Measurements from ENCODE around the gene CUL7.
"Not testable (repeated sequence)": the region's sequence is repeated elsewhere in the genome, so short reads cannot be mapped to it uniquely, and the experiment has no call there.

The CUL7 gene

DNA sequence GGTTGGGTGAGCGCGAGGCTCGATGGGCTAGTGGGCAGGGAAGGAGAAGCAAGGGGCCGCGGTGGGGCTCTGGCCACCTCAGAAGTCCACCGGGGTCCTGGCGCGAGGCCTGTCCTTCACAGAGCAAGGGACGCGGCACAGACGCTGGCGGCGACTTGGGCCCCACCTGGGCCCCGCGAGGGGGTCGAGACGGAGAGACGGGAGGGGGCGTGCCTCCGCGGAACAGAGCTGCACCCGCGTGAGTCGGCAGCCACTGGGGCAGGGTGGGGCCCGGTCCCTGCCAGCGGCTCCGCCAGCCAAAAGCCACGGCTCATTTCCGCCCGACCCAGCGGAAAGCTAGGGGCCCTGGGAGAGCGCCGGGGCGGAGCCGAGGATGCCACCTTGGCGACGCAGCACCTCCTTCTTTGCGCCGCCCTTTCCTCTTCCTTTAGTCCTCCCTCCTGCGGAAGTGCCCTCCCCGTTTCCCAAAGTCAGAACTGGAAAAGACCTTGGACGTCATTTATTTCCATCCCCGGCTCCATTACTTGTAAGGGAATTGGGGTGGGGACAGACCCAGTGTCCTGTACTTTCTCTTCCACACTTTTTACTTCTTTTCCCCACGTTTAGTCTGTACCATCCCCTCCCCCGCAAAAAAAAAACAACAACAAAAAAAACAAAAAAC lies at the start of gene CUL7:
Gene CUL7 (minus strand): TSS at position 307 of the 661 bp plus-strand sequence. CDS start 1,063 bp downstream, outside the sequence.
- DNase-seq = peak; percentile 92

DNA sequence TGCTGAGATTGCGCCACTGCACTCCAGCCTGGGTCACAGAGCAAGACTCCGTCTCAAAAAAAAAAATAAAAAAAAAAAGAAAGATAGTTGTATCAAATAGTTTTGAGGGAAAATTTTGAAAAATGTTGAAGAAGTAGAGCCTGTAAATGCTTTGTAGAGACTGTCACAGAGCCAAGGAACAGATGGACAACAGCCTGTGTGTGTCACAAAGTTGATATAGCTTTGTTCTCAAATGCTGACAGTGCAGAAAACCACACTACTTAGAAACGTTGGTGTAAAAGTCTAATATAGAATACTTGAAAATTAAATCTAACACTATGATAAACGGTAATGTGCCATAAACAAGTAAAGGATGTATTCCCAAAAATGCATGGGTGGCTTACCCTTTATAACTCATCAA lies 47.8 kb upstream of the CUL7 start:
- no peak for DNase-seq

DNA sequence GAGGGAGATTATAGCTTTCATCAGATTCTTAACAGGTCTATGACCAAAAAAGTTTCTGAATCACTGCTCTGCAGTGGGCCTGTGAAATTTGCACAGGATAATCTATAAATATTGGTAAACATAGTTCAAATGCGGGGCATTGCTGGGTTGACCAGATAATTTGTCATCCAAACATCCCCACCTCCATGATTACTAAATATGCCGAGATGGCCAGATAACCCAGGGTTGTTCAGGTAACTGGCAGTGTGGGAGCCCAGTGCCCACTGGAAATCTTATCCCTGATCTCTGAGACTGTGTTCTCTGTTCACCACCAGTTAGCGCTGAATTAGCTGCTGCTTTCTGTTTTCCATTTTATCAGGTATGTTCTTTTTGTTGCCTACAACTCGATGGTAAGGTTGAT lies 43.9 kb upstream of the CUL7 start:
- DNase-seq = no peak

DNA sequence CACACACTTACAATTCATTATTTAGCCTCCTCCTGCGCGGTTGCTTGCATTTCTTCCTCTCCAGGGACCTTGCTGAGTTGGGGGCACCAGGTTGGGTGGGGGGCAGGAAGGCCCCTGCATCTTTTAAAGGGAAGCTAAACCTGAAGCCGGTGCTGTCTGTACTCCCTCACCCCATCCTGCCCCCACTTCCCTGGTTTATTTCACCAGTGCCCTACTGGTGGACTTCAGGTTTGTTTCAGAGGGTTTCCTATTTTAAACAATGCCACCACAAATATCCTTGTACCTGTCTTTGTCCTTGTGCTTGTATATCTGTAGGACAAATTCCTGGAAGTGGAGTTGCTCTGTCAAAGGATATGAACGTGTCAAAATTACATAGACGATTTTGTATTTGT lies 43.4 kb upstream of the CUL7 start:
- DNase-seq = no peak

DNA sequence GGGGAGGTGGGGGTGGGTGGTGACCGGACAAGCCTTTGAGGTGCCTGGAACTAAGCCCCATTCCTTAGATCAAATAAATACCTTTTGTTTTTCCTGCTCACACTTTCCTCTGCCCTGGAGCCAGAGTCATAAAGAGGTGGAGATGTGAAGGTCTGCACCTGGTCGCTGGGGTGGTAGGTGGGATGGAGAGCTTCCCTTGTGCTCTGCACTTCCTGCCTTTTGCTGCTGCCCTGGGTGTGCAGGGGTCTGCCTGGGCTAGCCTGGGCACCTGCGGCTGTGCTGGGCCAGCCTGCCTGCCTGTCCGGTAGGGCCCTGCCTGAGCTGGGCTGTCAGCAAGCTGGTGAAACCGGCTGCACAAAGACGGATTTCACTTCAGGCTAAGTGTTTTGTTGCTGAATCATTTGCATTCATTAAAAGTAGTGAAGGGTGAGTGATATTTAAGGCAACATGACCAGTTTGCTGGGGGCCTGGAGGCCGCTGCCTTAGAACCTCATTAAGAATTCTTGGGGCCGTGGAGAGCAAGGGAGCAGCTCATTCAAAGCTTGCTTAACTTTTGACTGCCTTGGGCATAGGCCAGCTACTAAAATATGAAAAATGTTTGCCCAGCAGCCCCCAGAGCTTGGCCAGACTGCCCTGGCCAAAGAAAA lies 42.9 kb upstream of the CUL7 start:
- DNase-seq = no peak

DNA sequence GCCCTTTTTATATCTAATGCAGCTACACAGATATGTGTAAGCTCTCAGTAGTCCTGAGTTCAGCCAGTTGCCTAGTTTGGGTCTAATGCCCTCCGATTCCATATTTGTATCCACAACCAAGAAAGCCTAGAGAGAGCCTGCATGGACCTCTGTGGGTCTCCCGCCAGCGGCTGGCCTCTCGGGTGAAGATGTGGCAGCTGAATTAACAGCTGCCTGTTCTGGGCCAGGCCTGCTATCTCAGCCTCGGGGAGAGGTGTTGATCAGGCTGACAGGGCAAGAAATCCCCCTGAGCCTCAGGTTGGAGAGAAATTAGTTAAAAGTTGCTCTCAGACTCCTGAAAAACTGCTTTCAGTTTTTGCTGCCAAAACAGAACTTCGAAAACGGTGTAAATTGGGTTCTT lies 42.3 kb upstream of the CUL7 start:
- no peak for DNase-seq

DNA sequence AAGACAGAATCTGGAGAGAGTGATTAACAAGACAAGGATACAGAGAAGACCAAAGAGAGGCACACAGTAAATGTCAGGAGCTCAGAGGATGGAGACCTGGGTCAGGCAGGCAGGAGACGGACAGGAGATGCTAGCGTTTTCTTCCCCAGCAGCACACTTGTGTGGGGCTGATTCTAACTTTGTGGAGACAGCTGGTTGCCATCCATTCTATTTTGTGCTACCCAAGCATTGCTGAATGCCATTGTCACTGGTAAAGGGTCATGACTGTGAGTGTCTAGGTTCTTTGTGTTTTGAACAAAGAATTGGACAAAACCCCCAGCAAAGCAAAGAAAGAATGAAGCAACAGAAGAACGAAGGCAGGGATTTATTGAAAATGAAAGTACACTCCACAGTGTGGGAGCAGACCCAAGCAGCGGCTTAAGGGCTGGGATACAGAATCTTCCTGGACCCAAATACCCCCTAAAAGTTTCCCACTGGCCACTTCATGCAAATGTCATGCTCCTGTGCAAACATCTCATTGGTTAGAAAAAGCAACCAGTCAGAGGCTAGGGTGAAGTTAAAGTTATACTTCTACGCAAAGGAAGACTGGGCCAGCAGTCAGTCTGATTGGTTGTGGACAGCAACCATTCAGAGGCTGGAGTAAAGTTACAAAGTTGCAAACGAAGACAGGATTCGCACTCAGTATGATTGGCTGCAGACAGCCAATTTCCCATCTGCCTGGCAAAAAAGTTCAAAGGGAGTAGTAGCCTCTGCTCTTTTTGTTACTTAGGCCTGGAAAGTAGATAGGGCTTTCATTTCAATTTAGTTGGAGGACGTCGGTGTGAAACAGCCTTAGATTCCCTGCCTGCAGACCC lies 40.0 kb upstream of the CUL7 start:
- DNase-seq = no peak

DNA sequence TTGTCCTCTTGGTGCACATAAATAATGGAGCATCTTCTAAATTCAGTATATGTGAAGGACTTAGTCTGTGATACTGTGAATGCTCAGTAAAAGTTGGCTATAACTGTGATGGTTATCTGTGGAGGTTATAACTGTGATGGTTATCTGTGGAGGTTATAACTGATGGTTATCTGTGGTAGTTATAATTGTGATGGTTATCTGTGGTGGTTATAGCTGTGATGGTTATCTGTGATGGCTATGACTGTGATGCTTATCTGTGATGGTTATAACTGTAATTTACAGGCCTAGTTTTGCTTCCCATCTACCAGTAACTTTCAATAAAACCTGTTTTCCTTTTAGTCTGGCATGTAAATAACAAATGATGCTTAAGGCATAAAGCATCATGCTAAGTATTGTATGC lies 39.0 kb upstream of the CUL7 start:
- DNase-seq = no peak

DNA sequence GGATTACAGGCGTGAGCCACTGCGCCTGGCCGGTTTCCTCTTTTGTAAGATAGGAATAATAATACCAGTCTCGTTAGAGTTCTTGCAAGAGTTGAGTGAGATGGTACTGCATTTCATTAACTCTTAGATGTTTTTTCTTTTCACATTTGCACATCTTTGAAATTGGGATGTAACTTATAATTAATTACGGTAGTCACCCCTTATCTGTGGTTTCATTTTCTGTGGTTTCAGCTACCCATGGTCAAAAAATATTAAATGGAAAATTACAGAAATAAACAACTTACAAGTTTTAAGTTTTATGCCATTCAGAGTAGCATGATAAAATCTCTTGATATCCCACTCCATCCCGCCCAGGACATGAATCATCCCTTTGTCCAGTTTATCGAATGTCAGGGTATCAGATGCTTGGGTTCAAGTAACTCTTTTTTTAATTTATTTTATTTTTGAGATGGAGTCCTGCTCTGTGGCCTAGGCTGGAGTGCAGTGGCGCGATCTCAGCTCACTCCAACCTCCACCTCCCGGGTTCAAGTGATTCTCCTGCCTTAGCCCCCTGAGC lies 37.9 kb upstream of the CUL7 start:
- no peak for DNase-seq

DNA sequence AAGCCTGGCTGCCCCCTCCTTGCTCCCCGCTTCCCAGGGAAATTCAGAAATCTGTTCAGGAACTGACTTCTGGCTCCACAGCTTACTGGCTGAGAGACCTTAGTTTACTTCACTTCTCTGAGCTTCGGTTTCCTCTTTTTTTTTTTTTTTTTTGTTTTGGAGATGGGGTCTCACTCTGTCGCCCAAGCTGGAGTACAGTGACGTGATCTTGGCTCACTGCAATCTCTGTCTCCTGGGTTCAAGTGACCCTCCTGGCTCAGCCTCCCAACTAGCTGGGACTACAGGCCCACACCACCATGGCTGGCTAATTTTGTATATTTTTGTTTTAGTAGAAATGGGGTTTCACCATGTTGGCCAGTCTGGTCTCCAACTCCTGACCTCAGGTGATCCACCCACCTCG lies 37.4 kb upstream of the CUL7 start:
- no peak for DNase-seq

DNA sequence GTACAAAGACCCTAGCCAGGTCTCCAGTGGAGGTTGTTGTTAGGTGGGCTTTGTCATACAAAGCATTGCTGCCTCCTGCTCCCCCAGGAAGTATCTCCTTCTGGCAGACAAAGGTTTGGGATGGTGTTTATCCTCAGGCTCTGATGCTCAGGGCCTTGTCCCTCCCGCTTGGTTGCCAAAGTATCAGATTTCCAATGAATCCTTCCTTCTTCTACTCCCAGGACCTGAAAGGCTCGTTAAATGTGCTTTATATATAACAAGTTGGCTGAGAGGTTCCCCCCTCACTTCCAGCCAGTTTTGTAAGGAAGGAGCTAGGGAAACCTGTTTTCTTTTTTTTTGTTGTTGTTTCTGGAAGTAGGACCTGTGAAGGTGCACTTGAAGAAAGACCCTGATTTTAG lies 36.9 kb upstream of the CUL7 start:
- DNase-seq = no peak

DNA sequence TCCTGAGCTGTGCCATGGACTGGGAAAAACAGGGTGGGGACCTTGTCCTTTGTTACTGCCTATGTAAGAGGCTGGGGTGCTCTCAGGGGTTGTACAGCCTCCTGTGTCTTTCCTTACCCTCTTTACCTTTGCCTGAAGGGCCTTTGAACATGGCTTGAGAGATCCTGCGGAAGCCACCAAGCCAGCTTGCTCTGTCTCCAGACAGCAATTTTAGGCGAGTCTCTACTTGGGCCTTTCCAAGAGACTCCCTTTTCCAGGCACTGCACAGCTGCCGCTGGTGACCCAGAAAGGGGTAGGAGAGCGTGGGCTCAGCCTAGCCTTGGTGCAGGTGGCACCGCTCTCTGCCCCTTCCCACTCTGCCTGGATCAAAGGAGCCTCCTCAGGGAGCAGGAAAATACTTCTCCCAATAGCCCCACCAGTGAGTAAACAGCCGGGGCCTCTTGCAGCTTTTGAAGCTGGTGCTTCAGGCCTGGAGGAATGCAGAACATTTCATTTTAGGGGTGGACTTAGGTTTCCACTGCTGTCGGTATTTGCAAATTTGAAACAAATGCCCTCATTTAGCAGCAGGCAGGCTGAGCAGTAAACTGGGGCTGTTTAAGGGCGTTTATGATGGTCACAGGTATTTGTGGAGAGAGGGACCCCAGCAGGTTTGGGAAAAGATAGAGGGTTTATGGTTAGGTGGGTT lies 36.4 kb upstream of the CUL7 start:
- no peak for DNase-seq

DNA sequence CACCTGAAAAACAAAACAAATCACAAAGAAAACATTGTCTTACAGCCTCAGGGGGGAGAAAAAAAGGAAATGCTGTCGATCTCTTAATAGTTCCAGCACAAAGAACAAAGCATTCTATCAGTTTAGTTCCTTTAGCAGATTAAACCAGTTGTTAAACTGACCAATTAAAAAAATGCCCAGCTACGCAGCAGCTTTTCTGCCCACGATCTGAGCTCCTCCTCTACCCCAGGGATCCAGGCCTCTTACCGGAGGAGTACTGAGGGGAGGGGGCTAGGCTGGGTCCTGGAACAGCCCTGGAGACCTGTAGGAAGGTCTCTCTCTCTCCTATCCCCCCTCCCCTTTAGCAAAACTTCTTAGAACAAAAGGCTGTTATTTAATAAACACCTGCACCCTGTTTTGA lies 35.8 kb upstream of the CUL7 start:
- DNase-seq = no peak

DNA sequence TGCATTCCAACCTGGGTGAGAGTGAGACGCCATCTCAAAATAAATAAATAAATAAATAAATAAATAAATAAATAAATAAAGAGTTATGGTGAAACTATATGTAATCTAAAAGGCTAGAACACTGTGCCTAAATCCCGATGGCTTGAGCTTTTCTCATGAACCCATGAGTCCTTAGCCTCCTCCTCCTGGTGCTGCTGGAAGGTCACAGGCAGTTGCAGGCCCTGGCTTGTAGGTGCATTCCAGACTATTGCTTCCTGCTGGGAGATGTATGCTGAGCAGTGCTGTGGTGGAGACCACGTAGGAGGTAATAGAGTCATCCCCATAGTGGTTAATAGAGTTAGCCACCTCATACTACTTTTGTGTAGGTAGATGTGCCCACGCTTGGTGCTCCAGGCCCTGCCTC lies 35.0 kb upstream of the CUL7 start:
- DNase-seq = no peak

DNA sequence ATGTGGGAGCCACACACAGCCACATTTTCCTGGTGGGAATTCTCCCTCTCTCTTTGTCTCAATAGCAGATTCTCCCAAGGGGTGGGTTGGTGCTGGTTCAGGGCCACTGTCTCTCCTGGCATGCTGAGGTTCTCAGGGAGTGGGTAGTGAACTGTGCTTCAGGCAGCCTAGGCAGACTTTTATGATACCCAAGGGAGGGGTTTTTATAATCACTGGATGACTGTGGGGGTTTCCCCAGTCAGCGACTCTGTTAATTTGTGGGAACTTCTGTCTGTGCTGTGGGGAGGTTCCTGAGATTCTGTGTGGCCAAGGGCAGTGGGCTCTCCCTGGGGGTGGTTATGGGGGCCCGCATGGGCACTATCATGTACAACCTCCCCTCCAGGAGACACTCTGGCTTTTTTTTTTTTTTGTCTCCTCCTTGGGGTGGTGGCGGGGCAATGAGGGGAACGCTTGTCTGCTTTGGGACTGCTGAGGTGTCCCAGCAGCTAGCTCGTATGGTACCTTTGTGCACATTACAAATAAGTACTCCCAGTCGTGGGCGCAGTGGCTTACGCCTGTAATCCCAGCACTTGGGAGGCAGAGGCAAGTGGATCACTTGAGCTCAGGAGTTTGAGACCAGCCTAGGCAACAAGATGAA lies 32.5 kb upstream of the CUL7 start:
- DNase-seq = no peak

DNA sequence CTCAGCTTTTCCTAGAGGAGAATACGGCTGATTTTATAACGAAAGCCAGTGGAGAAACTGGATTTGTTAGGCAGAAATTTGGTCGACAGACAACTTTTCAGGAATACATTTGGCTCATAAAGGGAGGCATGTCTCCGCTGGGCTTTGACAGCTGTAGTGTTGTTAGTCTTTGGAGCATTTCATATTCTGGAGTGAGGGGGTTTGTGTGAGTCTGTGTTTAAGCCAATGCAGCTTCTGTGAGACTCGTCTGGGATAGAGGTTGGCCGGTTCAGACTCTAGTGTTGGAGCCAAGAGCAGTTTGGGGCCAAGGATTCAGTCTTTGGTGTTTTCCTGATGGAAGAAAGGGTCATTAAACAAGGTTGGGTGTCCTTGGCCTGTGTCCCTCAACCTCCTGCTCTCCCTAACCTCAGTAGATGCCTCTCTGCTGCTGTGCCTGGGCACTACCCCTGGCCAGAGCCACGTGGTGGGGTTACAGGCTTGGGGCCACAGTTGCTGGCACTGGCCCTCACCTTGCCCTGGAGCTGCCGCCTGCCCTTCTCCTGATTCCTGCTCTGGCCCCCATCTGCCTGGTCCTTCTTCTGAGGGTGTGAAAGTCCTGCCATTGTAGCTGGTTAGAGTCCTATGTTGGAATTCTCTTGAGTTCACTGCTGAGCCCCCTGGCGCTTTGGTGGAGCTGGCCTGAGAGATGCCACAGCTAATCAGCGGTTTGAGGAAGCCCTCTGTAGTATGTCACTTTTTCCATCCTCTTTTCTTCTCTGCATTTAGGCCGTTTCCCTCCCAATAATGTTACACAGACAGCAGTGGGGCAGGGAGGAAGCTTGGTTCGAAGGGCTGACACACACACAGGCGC lies 29.4 kb upstream of the CUL7 start:
- no peak for DNase-seq

DNA sequence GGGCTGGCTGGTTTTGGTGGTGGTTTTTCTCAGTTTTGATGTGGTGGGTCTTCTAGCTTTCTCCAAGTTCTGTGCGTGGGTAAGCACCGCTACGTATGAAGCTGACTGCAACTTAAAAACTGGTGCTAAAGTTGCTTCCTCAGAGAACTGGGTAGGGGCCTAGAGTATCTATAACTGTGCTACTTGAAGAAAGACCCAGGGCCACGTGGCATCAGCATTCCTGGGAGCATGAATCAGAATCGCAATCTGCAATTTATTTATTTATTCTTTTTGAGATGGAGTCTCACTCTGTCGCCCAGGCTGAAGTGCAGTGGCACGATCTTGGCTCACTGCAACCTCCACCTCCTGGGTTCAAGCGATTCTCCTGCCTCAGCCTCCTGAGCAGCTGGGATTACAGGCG lies 28.3 kb upstream of the CUL7 start:
- DNase-seq = not testable (repeated sequence)

DNA sequence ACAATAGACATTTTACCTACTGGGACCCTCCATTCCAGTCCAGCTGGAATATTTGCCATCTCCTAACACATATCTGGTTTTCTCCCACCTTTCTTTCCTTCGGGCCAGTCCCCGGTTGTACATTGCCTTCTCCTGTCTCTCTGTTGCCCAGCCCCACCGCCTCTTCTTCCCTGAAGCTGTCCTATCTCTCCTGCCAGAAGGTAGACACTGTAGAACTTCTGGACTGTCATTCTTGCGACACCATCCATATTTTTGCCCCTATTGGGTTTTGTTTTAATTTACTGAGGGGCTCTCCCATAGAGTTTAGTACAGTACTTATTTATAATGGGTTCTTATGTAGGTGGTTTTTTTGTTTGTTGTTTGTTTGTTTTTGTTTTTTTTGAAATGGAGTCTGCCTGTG lies 27.4 kb upstream of the CUL7 start:
- DNase-seq = no peak

DNA sequence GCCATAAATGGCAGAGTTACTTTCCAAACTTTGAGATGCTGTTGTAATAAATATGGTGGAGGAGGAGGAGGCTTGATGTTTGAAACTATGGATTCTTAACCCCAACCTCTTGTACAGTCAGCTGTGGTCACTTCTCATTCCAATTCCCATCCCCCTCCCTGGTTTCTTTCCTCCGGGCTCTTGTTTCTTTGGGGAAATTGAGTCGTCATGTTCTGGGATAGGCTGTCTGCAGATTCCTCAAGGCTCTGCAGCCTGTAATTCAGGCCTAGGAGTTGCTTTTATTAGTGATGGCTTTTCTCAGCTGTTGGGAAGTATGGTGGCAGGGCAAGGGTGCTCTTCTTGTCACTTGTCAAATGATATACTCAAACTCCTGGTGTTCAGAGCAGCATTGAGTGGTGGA lies 25.0 kb upstream of the CUL7 start:
- DNase-seq = no peak

DNA sequence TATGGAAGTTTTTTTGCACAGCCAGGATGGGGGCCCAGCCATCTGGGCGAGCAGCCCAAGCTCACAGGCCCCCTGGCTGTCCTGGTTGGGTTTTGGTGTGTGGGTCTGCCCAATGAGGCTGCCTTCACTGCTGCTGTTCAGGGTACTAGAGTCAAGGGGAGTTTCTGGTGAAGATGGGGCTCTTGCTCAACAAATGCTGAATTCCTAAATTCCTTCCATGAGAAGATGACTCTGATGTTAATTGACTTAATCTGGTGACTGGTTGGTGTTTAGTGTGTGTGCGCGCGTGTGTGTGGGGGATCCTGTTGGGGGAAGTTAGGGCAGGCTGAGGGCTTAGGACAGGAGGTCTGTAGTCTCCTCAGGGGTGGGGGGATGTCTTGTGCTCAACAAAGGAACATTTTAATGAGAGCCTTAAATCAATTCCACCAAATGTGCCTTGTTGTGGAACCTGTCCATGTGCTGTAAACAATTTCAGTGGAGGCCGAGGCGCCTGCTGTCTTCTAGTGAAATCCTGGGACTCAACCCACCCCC lies 24.4 kb upstream of the CUL7 start:
- no peak for DNase-seq

DNA sequence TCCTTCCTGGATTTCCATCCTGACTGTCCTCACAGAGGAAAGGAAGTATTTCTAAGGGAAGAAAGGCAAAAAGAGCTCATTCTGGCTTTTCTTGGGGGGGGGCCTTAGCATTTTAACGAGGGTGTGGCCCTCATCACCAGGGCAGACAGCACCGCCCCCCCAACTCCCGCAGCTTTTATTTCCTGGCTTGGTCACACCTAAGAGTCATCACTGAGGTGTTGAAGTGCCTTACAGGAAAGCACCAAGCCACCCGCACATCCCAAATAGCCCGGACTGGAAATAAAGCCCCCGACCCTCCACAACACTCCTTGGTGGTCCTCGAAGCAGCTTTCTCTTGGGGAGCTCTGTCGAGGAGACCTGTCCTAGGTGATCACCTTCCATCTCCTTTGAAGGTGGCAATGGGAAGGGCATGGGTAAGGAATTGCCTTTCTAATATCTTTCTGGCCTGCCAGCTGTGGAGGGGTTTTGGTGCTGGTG lies 23.7 kb upstream of the CUL7 start:
- no peak for DNase-seq

All from activated naive CD4-positive, alpha-beta T cell treated with Interleukin-2 at 50 U/mL for 16 hours (primary cell).